K562 (cell line): ENCODE data around the gene ERICH6B. TPM values are rescaled to one million over a fixed set of nuclear protein-coding genes. Genes with fewer than 3 reads are reported as not detected.

Experiments used
- ATAC-seq: fragments of 200-7000 bp; cut with Tn5 transposase; 3 replicates; pipeline ENCODE4 v1.9.1; 2020; ENCODE audit warnings: moderate library complexity
- BruUV-seq: library from RNA; stranded (reverse); fragments of 400-500 nt; replicated peaks from 2 replicates; lab custom pipeline; 2021; lab: Mats Ljungman, UMichigan
- CTCF ChIA-PET: fragments of 300-600 bp; formaldehyde crosslinking; extraction: SDS; loops from one replicate; lab custom pipeline; 2021; ENCODE audit warnings: low intra/inter-chr PET ratio; lab: Yijun Ruan, JAX
- POLR2A ChIA-PET: fragments of 300-600, 350-650 bp; sonication (Branson Sonifier 250); formaldehyde crosslinking; extraction: SDS; loops from one replicate; lab custom pipeline; 2021; ENCODE audit warnings: antibody characterized with exemption, inconsistent platforms; lab: Yijun Ruan, JAX
- DNase-seq, 4 experiments: peaks; one replicate each; pipeline versions ENCODE4 v3.0.0 to v3.0.0-alpha.2; 2011 to 2018; ENCODE audit warnings: low spot score in 3 of 4, mixed read lengths in 3 of 4; ENCODE audit errors: extremely low read depth in 1 of 4
- FAIRE-seq: peaks from 2 replicates; lab custom pipeline; 2011; peaks lifted over from hg19 to GRCh38; lab: Jason Lieb, UNC
- H2AFZ ChIP-seq: 2 replicates; pipeline ENCODE4 v1.6.0; 2011; ENCODE audit warnings: low read depth, low read length, control low read depth, inconsistent platforms
- H3K27ac ChIP-seq: fragments of 200-600 bp; 3 replicates; pipeline ENCODE4 v1.8.0; 2011; ENCODE audit warnings: low read depth, mild to moderate bottlenecking, control low read depth, inconsistent platforms, low read length, moderate library complexity, mixed read lengths; ENCODE audit errors: extremely low read depth
- H3K27me3 ChIP-seq, 2 experiments: fragments of 300-600 bp in 1 of 2; 2 replicates in 1 of 2; 3 replicates in 1 of 2; pipeline versions ENCODE4 v1.6.0 to v1.8.0; 2011; ENCODE audit warnings: inconsistent platforms in 2 of 2, low read length in 2 of 2, mild to moderate bottlenecking in 1 of 2, mixed read lengths in 1 of 2, moderate library complexity in 1 of 2; ENCODE audit not compliant: control insufficient read depth in 2 of 2, insufficient read depth in 2 of 2
- H3K36me3 ChIP-seq: fragments of 300-600 bp; 3 replicates; pipeline ENCODE4 v1.8.0; 2011; ENCODE audit warnings: mild to moderate bottlenecking, low read length, inconsistent platforms; ENCODE audit not compliant: control insufficient read depth, insufficient read depth
- H3K4me1 ChIP-seq, 2 experiments: fragments of 200-600 bp in 1 of 2; replicated peaks in 1 of 2; 2 replicates in 1 of 2; 3 replicates in 1 of 2; pipeline versions ENCODE4 v1.5.1 to v1.8.0; 2011; ENCODE audit warnings: inconsistent platforms in 2 of 2, low read length in 2 of 2, mild to moderate bottlenecking in 1 of 2, mixed read lengths in 1 of 2, moderate library complexity in 1 of 2; ENCODE audit not compliant: control insufficient read depth in 2 of 2, insufficient read depth in 2 of 2
- H3K4me2 ChIP-seq: 2 replicates; pipeline ENCODE4 v1.6.1; 2011; ENCODE audit warnings: low read length, control low read depth, inconsistent platforms, mixed read lengths; ENCODE audit not compliant: insufficient read depth
- H3K4me3 ChIP-seq: fragments of 200-600 bp; sonication (generic), shearing (Covaris generic); 2 replicates; pipeline ENCODE4 v1.5.1; 2016; ENCODE audit warnings: control low read depth, inconsistent platforms
- H3K79me2 ChIP-seq: fragments of 200-600 bp; 3 replicates; pipeline ENCODE4 v1.8.0; 2011; ENCODE audit warnings: low read length, inconsistent platforms; ENCODE audit not compliant: control insufficient read depth, insufficient read depth
- H3K9ac ChIP-seq, 2 experiments: 2 replicates each; pipeline versions ENCODE4 v1.6.0 to v1.6.1; 2011; ENCODE audit warnings: low read depth in 2 of 2, low read length in 2 of 2, control low read depth in 1 of 2, inconsistent platforms in 1 of 2, mild to moderate bottlenecking in 1 of 2, mixed read lengths in 1 of 2; ENCODE audit not compliant: insufficient read depth in 1 of 2
- H3K9me1 ChIP-seq: one replicate; pipeline ENCODE4 v1.6.0; 2011; ENCODE audit warnings: inconsistent platforms, mild to moderate bottlenecking, low read length, moderate library complexity; ENCODE audit not compliant: control insufficient read depth, insufficient read depth
- H3K9me3 ChIP-seq: replicated peaks from 2 replicates; pipeline ENCODE4 v1.5.1; 2011; ENCODE audit warnings: low read depth, low read length, inconsistent platforms; ENCODE audit not compliant: control insufficient read depth, insufficient read depth
- H4K20me1 ChIP-seq: replicated peaks from 2 replicates; pipeline ENCODE4 v1.6.1; 2011; ENCODE audit warnings: low read length, inconsistent platforms, mixed read lengths; ENCODE audit not compliant: control insufficient read depth, insufficient read depth
- MAFF ChIP-seq: IDR thresholded peaks from 2 replicates; pipeline ENCODE4 v1.6.1; 2012; ENCODE audit warnings: low read length, improper control_type of control experiment
- RBM17 ChIP-seq: fragments of 200-400 bp; formaldehyde crosslinking; IDR thresholded peaks from 2 replicates; pipeline ENCODE4 v1.6.1; 2017; ENCODE audit warnings: low read depth, mild to moderate bottlenecking, low read length, borderline replicate concordance
- YY1 ChIP-seq, 3 experiments: IDR thresholded peaks; 2 replicates each; pipeline ENCODE4 v1.6.1; 2011; ENCODE audit warnings: low read length in 2 of 3, mild to moderate bottlenecking in 2 of 3, moderate library complexity in 2 of 3, borderline replicate concordance in 1 of 3, control low read depth in 1 of 3, low read depth in 1 of 3; ENCODE audit not compliant: insufficient read depth in 3 of 3, insufficient replicate concordance in 2 of 3, control insufficient read depth in 1 of 3, insufficient read length in 1 of 3; ENCODE audit errors: extremely low read depth in 1 of 3
- ZBTB34 ChIP-seq: fragments of 250-450 bp; sonication (Bioruptor Pico); IDR thresholded peaks from 2 replicates; pipeline ENCODE4 v1.8.0; 2021; ENCODE audit warnings: mild to moderate bottlenecking, moderate library complexity
- ZBTB7A ChIP-seq: IDR thresholded peaks from 2 replicates; pipeline ENCODE4 v1.6.1; 2011; ENCODE audit warnings: low read depth, mild to moderate bottlenecking, low read length, moderate library complexity, borderline replicate concordance; ENCODE audit not compliant: control insufficient read depth
- ZNF124 ChIP-seq: sonication (generic); formaldehyde crosslinking; IDR thresholded peaks from 2 replicates; pipeline ENCODE4 v1.8.1; 2022; ENCODE audit warnings: missing genetic modification reagents
- ZSCAN32 ChIP-seq: fragments of 450-650 bp; formaldehyde crosslinking; IDR thresholded peaks from 2 replicates; pipeline ENCODE4 v1.4.0; 2020; ENCODE audit warnings: mild to moderate bottlenecking, moderate library complexity
- WGBS: fragments of 100-300 bp; shearing (Covaris generic); methylation state at CpG from one replicate; pipeline ENCODE4 v1.1.6; 2016; ENCODE audit warnings: low coverage, mixed read lengths; ENCODE audit not compliant: insufficient coverage; ENCODE audit errors: missing lambda C conversion rate; 5-methylcytosine and 5-hydroxymethylcytosine counted together
- in situ Hi-C: fragments of 300-500 bp; cut with MboI; formaldehyde crosslinking; loops from 4 replicates; pipeline ENCODE4 v1.15.0; 2018; ENCODE audit warnings: inconsistent platforms, mixed read lengths
- intact Hi-C: fragments of 100-400 bp; cut with micrococcal nuclease; formaldehyde crosslinking; loops from 2 replicates; pipeline ENCODE4 v1.14.2; 2022
- polyA plus RNA-seq, 8 experiments: library from polyadenylated mRNA; depleted of rRNA in 4 of 8; stranded (reverse) in 5 of 8; unstranded in 3 of 8; fragments of >200 nt; fragmentation: Nextera tagmentation in 2 of 8; fragmentation: Illumina TruSeq in 1 of 8; extraction: Ambion mirVana in 2 of 8; extraction: Trizol in 1 of 8; gene quantifications; 2 replicates each; pipeline versions ENCODE4 v1.2.1 to v1.2.3, GENCODE V29; 2011 to 2014; ENCODE audit warnings: inconsistent platforms in 1 of 8, missing spikeins in 1 of 8
- total RNA-seq, 7 experiments: library from RNA; depleted of rRNA in 6 of 7; stranded (reverse); fragments of >200 nt in 6 of 7; fragmentation: Illumina TruSeq in 2 of 7; extraction: Trizol in 2 of 7; gene quantifications; 2 replicates each; pipeline versions ENCODE4 v1.2.1 to v1.2.3, GENCODE V29; 2011 to 2021; ENCODE audit warnings: low replicate concordance in 1 of 7
- TF ChIP-seq, protein P1 (sequence below): fragments of 450-650 bp; IDR thresholded peaks from 2 replicates; pipeline ENCODE4 v1.6.1; 2016; ENCODE audit warnings: low read depth, mild to moderate bottlenecking, moderate library complexity

The ERICH6B gene
- total and polyA plus RNA-seq, 9 of the 15 experiments (the other 6 are each of a cell fraction or from before 2014, with no cell fraction given) = not detected

DNA sequence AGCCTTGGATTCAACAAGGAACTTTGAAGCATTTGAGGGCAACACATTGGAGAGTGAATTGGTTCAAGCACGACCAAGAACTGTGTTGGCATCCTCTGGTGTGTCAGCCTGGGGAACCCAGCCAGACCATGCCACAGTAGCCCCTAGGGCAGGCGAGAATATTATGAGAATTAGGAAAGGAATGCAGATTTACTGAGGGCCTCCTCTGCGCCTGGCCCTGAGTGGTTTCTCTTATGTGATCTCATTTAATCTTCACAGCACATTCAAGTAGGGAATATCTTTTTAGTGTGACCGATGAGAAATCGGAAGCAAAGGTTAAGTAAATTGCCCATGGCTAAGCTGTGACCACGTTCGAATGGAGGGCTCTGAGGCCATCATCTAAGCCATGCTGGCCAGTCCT is 15.3 kb upstream of the ERICH6B start:
- DNase-seq = no peak

More for the DNA sequence above, 15.3 kb upstream of the ERICH6B start:
- H3K36me3 ChIP-seq = no peaks in the 10 kb centered on the region
- no peak overlapping the region for H3K9ac ChIP-seq
- H3K4me1 ChIP-seq = no peaks in the 10 kb centered on the region
- H3K4me2 ChIP-seq = no peak overlapping the region
- peaks cover 0 to 2% of the 10 kb centered on the region in 2 experiments; a peak in 2 of 5 replicates for H3K27me3 ChIP-seq
- WGBS = 0% methylated on average over 6 of the region's 7 CpGs
- H3K9me3 ChIP-seq = no peaks in the 10 kb centered on the region
- no peaks in the 10 kb centered on the region for H3K9me1 ChIP-seq
- POLR2A ChIA-PET = no interaction called here
- intact Hi-C loops (no loop called here), in situ Hi-C loops (no loop called here)
- BruUV-seq = no TSS peak
- no peak overlapping the region for H3K27ac ChIP-seq
- CTCF ChIA-PET = no interaction called here
- H4K20me1 ChIP-seq = no peaks in the 10 kb centered on the region
- no peak overlapping the region for H3K4me3 ChIP-seq
- H2AFZ ChIP-seq = no peak overlapping the region
- FAIRE-seq (no peak), ATAC-seq (no peak)
- TF ChIP-seq YY1 (IDR thresholded peaks at IDR 0.05; ENCODE audit: borderline replicate concordance in 1 of 3, control insufficient read depth in 1 of 3, extremely low read depth in 1 of 3, insufficient read depth in 3 of 3, insufficient read length in 1 of 3, insufficient replicate concordance in 2 of 3, low read depth in 1 of 3, low read length in 2 of 3) (no peak), MAFF (no peak), ZBTB34 (CRISPR knock-in tag) (no peak), ZSCAN32 (CRISPR knock-in tag) (no peak), RBM17 (no peak), ZNF124 (CRISPR knock-in tag) (no peak), ZBTB7A (no peak)
- TF ChIP-seq, protein P1, sequence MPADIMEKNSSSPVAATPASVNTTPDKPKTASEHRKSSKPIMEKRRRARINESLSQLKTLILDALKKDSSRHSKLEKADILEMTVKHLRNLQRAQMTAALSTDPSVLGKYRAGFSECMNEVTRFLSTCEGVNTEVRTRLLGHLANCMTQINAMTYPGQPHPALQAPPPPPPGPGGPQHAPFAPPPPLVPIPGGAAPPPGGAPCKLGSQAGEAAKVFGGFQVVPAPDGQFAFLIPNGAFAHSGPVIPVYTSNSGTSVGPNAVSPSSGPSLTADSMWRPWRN = no peak
- no peaks in the 10 kb centered on the region for H3K79me2 ChIP-seq
